ENCODE measurements around the gene IQSEC2. TPM values are rescaled to one million over a fixed set of nuclear protein-coding genes. Genes with fewer than 3 reads are reported as not detected.
A peak's percentile ranks its signal among the peaks of the same experiment; 100 is the strongest.

Gene IQSEC2
- total and polyA plus RNA-seq, 10 donors, result 5.2 to 15.7 (median 8.5) TPM

DNA sequence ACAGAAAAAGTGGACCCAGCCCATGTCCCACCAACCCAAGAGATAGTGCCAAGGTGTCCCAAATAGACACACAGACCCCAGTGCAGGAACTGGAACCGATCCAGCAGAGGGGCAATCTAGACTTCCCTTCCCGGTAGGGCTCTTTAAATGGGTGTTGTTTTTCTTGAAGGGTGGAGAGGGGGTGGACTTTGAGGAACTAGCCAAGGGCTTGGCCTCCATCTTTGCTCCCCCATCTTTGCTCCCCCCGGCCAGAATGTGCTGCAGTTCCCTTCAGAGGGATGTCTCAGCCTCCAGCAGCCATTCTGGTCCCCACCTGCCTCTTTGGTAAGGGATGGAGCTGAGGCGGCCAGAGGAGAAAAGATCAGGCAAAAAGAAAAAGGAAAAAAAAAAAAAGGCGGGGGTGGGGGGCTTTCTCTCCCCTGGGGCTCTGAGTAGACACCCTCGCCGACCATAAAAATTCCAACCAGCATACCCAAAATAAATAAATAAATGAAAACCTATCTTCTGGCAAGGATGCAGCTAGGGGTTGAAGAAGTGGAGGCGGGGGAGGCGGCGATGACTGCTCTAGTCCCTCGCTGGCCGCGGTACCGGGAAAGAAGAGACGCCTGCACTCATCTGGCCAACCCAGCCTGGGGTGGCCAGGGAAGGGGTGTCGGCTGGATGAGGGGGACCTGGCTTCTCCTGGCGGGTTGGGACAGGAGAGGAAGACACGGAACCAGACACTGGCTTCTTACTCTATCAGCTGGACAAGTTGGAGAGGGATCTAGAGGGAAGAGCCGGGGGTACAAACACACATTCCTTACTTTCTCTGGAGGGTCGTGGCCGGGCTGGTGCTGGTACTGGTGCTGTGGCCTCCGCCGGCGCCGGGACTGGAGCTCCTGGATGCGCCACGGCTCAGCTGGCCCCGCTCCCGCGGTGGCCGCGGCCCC is 38.5 kb upstream of the IQSEC2 start:
- no peaks in the 10 kb centered on the region for H3K9me3 ChIP-seq
- H3K27me3 ChIP-seq (replicated peaks in 1 of 7), result peaks cover 0 to 67% (median 46%) of the 10 kb centered on the region in 7 donors
- no peak overlapping the region for H3K27ac ChIP-seq
- TF ChIP-seq POLR2AphosphoS5 (IDR thresholded peaks at IDR 0.05) (no peak), POLR2A (IDR thresholded peaks at IDR 0.05) (no peak)
- TF ChIP-seq, protein P1, sequence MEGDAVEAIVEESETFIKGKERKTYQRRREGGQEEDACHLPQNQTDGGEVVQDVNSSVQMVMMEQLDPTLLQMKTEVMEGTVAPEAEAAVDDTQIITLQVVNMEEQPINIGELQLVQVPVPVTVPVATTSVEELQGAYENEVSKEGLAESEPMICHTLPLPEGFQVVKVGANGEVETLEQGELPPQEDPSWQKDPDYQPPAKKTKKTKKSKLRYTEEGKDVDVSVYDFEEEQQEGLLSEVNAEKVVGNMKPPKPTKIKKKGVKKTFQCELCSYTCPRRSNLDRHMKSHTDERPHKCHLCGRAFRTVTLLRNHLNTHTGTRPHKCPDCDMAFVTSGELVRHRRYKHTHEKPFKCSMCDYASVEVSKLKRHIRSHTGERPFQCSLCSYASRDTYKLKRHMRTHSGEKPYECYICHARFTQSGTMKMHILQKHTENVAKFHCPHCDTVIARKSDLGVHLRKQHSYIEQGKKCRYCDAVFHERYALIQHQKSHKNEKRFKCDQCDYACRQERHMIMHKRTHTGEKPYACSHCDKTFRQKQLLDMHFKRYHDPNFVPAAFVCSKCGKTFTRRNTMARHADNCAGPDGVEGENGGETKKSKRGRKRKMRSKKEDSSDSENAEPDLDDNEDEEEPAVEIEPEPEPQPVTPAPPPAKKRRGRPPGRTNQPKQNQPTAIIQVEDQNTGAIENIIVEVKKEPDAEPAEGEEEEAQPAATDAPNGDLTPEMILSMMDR (IDR thresholded peaks at IDR 0.05 in 8 of 11, conservative IDR thresholded peaks at IDR 0.05 in 3 of 11), result no peak
- WGBS, 5 donors, result 3 to 24% (median 5%) methylated on average over 17 to 32 of the region's 32 CpGs
- intact Hi-C loops (cut with DNase I; ENCODE audit: low total_unique reads), result loop anchor here (5.0 kb wide), 1 partner anchor 117 kb away; no protein-coding TSS in a partner anchor
- peak overlapping the region; percentile 31 to 72 (median 46) for H3K4me3 ChIP-seq
- H3K36me3 ChIP-seq, result no peaks in the 10 kb centered on the region
- peaks cover 0 to 19% (median 13%) of the 10 kb centered on the region in 6 donors for H3K4me1 ChIP-seq
- no peak for DNase-seq

GRCh38 chrX:53318766-53319353 is 37.5 kb upstream of the IQSEC2 start:
- intact Hi-C loops (cut with DNase I; ENCODE audit: low total_unique reads), result loop anchor here (5.0 kb wide), 1 partner anchor 118 kb away; no protein-coding TSS in a partner anchor
- H3K9me3 ChIP-seq, result no peaks in the 10 kb centered on the region
- H3K36me3 ChIP-seq, result no peaks in the 10 kb centered on the region
- 56 to 85% (median 70%) methylated on average over 6 to 10 of the region's 10 CpGs for WGBS, 5 donors
- no peak for DNase-seq
- peaks cover 0 to 21% (median 13%) of the 10 kb centered on the region in 6 donors for H3K4me1 ChIP-seq
- H3K4me3 ChIP-seq, result peak overlapping the region in 1 of 8 donors; percentile 72
- H3K27ac ChIP-seq, result no peak overlapping the region
- peaks cover 0 to 67% (median 46%) of the 10 kb centered on the region in 7 donors for H3K27me3 ChIP-seq (replicated peaks in 1 of 7)
- TF ChIP-seq, protein P1 (IDR thresholded peaks at IDR 0.05 in 8 of 11, conservative IDR thresholded peaks at IDR 0.05 in 3 of 11), result no peak
- TF ChIP-seq POLR2A (IDR thresholded peaks at IDR 0.05) (no peak), POLR2AphosphoS5 (IDR thresholded peaks at IDR 0.05) (no peak)

DNA sequence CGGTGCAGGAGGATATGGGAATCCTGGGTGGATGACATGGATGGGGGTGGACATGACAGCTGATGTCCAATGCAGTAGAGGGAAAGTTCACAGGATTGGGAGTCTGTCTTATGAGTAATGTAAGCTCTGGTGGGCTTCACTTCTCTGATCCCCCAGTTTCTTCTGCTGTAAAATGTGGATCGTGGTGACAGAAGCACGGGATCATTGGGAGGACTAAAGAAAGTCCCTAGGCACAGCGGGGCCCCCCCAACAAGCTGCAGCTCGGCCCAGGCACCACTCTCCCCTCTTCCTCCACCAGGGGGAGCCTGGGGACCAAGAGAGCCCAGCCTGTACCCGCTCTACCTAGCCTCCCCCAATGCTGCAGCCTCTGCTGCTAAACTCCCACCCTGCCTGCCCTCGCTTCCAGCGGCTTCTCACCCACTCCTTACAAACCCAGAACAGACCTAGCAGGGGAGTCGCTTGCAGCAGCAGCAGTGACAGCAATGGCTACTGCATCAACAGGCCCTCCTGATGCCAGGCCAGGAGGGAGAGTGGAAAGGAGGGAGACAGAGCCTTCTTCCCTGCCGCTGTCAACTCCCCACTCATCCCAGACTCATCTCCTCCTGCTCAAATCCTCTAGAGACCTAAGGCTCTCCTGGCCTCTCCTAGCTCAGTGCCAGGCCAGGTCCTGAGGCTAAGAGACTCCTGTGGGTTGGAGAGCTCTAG is 36.1 kb upstream of the IQSEC2 start:
- Histone ChIP-seq H3K4me1 (peaks cover 4 to 34% (median 22%) of the 10 kb centered on the region in 6 donors), H3K9me3 (no peaks in the 10 kb centered on the region), H3K36me3 (no peaks in the 10 kb centered on the region), H3K27me3 (replicated peaks in 1 of 7) (peaks cover 0 to 56% (median 43%) of the 10 kb centered on the region in 7 donors), H3K4me3 (no peak overlapping the region), H3K27ac (no peak overlapping the region)
- TF ChIP-seq POLR2AphosphoS5 (IDR thresholded peaks at IDR 0.05) (no peak), POLR2A (IDR thresholded peaks at IDR 0.05) (no peak)
- TF ChIP-seq, protein P1 (IDR thresholded peaks at IDR 0.05 in 8 of 11, conservative IDR thresholded peaks at IDR 0.05 in 3 of 11), result peak; percentile 17 to 93 (median 82)
- peak; percentile 90 for DNase-seq
- intact Hi-C loops (cut with DNase I; ENCODE audit: low total_unique reads), result loop anchor here (5.0 kb wide), 1 partner anchor 120 kb away; no protein-coding TSS in a partner anchor
- WGBS, 5 donors, result 0 to 12% (median 6%) methylated on average over 3 to 10 of the region's 10 CpGs
